ENCODE measurements around the gene PHKB. TPM values are rescaled to one million over a fixed set of nuclear protein-coding genes. Genes with fewer than 3 reads are reported as not detected.
"Not testable (repeated sequence)": the region's sequence is repeated elsewhere in the genome, so short reads cannot be mapped to it uniquely, and the experiment has no call there.

Gene PHKB
- polyA plus RNA-seq, 1 donor from 2014 or later, result 99.5 TPM

- no peaks in the 10 kb centered on the region for H3K9me2 ChIP-seq (ENCODE audit: insufficient read depth, low read length)
- no peaks in the 10 kb centered on the region for H3K79me2 ChIP-seq (replicated peaks; ENCODE audit: insufficient read depth, low read length)
- TF ChIP-seq RAD21 (conservative IDR thresholded peaks at IDR 0.05) (no peak), POLR2AphosphoS5 (IDR thresholded peaks at IDR 0.05) (peak; percentile 21)
- no peak overlapping the region for H2AFZ ChIP-seq (ENCODE audit: low read depth, low read length)
- H3K36me3 ChIP-seq (ENCODE audit: insufficient read depth, low read length), result no peaks in the 10 kb centered on the region
- no peaks in the 10 kb centered on the region for H4K20me1 ChIP-seq (ENCODE audit: insufficient read depth)
- no peak overlapping the region for H3K9ac ChIP-seq (ENCODE audit: low read length)
- H3F3A ChIP-seq (ENCODE audit: insufficient read depth, low read length, poor library complexity, severe bottlenecking), result peaks cover 5% of the 10 kb centered on the region
- H3K4me3 ChIP-seq (ENCODE audit: low read length), result no peak overlapping the region
- no peaks in the 10 kb centered on the region for H3K27me3 ChIP-seq (ENCODE audit: insufficient read depth, low read depth, low read length)
- H3K27ac ChIP-seq (ENCODE audit: low read length), result no peak overlapping the region
- no peak overlapping the region for H3K4me2 ChIP-seq (ENCODE audit: low read length)
- no peaks in the 10 kb centered on the region for H3K9me3 ChIP-seq (ENCODE audit: low read length)
Measured at GRCh38 chr16:47672475-47672874, 211.3 kb downstream of the PHKB start.

DNA sequence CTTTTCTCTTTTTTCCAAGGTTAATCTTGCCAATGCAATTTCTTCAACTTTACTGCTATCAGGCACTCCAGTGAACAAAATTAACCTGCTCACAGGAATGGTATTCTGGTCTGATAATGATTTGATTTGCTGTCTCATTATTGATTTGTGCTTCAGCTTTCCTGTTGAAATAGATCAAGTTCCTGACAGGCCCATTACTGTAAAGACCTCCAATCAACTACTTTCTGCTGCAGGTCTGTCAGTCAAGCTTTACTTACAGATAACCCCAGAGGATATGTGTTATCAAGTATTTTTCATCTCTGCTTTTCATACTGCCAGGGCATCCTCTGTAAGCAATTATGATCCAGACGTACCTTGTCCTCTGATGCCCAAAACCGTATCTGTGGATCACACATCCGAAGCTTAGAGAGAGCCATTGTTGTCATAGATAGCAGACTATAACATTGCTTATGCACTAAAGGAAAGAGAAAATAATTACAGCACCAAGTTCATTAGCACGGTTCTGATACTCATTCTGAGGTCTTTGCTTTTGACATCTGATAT is 215.6 kb downstream of the PHKB start:
- Histone ChIP-seq H3K9me3 (ENCODE audit: low read length) (no peaks in the 10 kb centered on the region), H3K79me2 (replicated peaks; ENCODE audit: insufficient read depth, low read length) (no peaks in the 10 kb centered on the region), H3K9me2 (ENCODE audit: insufficient read depth, low read length) (no peaks in the 10 kb centered on the region), H3K27ac (ENCODE audit: low read length) (peak overlapping the region; percentile 56), H3K4me3 (ENCODE audit: low read length) (peak overlapping the region; percentile 37), H3K9ac (ENCODE audit: low read length) (peak overlapping the region; percentile 10), H3K4me2 (ENCODE audit: low read length) (peak overlapping the region; percentile 2), H4K20me1 (ENCODE audit: insufficient read depth) (no peaks in the 10 kb centered on the region), H3K27me3 (ENCODE audit: insufficient read depth, low read depth, low read length) (no peaks in the 10 kb centered on the region), H3F3A (ENCODE audit: insufficient read depth, low read length, poor library complexity, severe bottlenecking) (peaks cover 5% of the 10 kb centered on the region), H2AFZ (ENCODE audit: low read depth, low read length) (no peak overlapping the region), H3K36me3 (ENCODE audit: insufficient read depth, low read length) (no peaks in the 10 kb centered on the region)
- TF ChIP-seq POLR2AphosphoS5 (IDR thresholded peaks at IDR 0.05) (peak; percentile 98), EZH2 (IDR thresholded peaks at IDR 0.05; ENCODE audit: borderline replicate concordance, insufficient read depth, low read length, poor library complexity, severe bottlenecking) (no peak), EP300 (conservative IDR thresholded peaks at IDR 0.05; ENCODE audit: poor library complexity, severe bottlenecking) (peak; percentile 98), SMC3 (conservative IDR thresholded peaks at IDR 0.05; ENCODE audit: poor library complexity) (peak; percentile 35), MXI1 (conservative IDR thresholded peaks at IDR 0.05; ENCODE audit: poor library complexity, severe bottlenecking) (no peak)
- TF ChIP-seq, protein P1, sequence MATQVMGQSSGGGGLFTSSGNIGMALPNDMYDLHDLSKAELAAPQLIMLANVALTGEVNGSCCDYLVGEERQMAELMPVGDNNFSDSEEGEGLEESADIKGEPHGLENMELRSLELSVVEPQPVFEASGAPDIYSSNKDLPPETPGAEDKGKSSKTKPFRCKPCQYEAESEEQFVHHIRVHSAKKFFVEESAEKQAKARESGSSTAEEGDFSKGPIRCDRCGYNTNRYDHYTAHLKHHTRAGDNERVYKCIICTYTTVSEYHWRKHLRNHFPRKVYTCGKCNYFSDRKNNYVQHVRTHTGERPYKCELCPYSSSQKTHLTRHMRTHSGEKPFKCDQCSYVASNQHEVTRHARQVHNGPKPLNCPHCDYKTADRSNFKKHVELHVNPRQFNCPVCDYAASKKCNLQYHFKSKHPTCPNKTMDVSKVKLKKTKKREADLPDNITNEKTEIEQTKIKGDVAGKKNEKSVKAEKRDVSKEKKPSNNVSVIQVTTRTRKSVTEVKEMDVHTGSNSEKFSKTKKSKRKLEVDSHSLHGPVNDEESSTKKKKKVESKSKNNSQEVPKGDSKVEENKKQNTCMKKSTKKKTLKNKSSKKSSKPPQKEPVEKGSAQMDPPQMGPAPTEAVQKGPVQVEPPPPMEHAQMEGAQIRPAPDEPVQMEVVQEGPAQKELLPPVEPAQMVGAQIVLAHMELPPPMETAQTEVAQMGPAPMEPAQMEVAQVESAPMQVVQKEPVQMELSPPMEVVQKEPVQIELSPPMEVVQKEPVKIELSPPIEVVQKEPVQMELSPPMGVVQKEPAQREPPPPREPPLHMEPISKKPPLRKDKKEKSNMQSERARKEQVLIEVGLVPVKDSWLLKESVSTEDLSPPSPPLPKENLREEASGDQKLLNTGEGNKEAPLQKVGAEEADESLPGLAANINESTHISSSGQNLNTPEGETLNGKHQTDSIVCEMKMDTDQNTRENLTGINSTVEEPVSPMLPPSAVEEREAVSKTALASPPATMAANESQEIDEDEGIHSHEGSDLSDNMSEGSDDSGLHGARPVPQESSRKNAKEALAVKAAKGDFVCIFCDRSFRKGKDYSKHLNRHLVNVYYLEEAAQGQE (IDR thresholded peaks at IDR 0.05; ENCODE audit: borderline replicate concordance), result peak; percentile 92

DNA sequence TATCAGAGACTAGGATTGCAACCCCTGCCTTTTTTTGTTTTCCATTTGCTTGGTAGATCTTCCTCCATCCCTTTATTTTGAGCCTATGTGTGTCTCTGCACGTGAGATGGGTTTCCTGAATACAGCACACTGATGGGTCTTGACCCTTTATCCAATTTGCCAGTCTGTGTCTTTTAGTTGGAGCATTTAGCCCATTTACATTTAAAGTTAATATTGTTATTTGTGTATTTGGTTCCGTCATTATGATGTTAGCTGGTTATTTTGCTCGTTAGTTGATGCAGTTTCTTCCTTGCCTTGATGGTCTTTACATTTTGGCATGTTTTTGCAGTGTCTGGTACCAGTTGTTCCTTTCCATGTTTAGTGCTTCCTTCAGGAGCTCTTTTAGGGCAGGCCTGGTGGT is 220.4 kb downstream of the PHKB start:
- H3K9me2 ChIP-seq (ENCODE audit: insufficient read depth, low read length); H3K4me3 ChIP-seq (ENCODE audit: low read length); H3K27ac ChIP-seq (ENCODE audit: low read length); H3K36me3 ChIP-seq (ENCODE audit: insufficient read depth, low read length); H3K4me2 ChIP-seq (ENCODE audit: low read length); H3K9ac ChIP-seq (ENCODE audit: low read length); H3K79me2 ChIP-seq (replicated peaks; ENCODE audit: insufficient read depth, low read length); H3F3A ChIP-seq (ENCODE audit: insufficient read depth, low read length, poor library complexity, severe bottlenecking); H3K9me3 ChIP-seq (ENCODE audit: low read length); H3K27me3 ChIP-seq (ENCODE audit: insufficient read depth, low read depth, low read length); H4K20me1 ChIP-seq (ENCODE audit: insufficient read depth); H2AFZ ChIP-seq (ENCODE audit: low read depth, low read length): not testable (repeated sequence)
